GM18873 (cell line): ENCODE data around the gene CTNNA1.
"Not testable (repeated sequence)": the region's sequence is repeated elsewhere in the genome, so short reads cannot be mapped to it uniquely, and the experiment has no call there.

Source experiments
- ATAC-seq: cut with Tn5 transposase; IDR thresholded peaks from one replicate; pipeline ENCODE4 v1.9.1; 2021; ENCODE audit warnings: mild to moderate bottlenecking, moderate library complexity, moderate number of reproducible peaks; ENCODE audit not compliant: unreplicated experiment, low FRiP score

Gene CTNNA1

DNA sequence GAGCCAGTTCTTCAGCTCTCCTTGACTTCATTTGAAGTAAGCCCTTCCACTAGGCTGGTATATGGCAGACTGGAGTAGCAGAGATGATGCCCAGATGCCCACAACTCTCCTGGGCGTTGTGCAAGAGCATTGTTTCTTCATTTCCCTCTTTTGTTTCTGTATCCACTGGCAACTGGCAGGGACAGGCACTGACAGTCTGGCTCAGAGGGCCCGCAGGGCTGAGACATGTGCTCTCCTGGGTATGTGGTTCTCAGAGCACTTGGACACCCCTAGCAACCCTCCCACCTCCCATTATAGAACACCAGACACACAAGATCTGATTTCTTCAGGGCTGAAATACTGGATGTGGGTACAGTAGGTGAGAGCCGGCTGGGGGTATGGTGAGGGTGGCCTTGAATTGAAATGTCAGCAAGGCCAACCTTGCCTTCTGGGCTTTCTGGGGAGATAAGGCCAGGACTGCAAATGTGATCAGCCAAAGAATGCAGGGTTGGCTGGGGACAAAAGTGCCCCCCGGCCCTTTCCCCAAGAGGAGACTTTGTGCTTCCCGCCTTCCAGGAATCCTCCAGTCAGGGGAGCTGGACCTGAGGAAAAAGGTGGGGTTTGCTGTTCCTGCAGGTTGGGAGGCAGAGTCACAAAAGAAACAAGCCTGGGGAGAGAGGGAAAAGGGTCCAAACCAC is 28.6 kb upstream of the CTNNA1 start:
- ATAC-seq = no peak

DNA sequence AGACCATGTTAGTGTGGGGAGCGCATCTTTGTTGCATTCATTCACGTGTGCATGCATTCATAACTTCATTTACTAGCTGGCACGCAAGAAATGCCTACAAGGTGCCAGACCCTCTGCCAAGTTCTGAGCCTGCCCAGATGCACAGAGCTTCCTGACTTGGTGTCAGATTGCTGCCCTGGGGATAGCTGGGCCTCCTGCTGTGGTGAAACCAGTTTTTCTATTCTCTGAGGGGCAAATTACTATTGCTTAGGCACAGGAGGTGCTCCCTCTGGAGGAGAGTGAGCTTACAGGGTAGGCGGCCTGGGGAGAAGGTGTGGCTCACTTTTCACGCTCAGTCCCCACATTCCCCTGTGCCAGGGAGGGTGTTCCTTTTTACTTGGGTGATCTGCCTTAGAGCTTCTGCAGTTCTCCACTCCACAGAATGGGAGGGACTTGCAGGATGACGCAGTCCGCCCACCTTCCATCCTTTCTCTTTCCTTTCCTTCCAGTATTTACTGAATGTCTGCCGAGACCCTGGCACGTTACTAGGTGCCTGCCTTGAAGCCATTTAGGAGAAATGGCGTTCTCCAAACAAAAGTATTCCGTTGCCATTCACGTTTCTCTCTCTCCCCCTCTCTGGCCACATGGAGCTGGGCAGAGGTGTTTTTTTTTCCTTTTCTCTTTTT is 27.9 kb upstream of the CTNNA1 start:
- ATAC-seq = no peak

DNA sequence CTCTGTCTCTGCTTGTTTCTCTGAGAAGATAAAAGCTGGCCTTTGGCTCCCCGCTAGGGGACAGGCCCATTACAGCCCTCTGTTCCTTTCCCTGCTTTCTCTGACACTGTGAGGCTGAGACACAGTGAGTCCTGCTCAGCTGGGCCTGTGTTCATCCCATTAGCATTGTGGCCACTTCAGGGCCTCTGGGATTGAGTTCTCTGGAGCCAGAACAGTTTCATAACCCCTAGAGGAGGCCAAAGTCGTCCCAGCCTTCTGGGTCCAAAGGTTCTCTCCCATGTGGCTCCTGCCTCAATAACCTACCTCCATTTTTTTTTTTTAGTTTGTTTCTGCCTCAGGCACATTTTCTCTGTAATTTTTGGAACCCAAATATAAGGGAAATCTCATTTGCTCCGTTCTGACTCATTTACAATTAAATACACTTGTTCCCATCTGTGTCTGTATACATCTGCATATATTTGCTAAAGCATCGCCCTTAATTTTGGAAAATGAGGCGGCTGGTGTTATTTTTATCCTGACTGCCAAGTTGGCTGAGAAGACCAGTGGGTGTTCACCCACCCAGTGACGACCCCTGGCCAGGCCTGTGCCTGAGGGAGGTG is 27.3 kb upstream of the CTNNA1 start:
- no peak for ATAC-seq

GRCh38 chr5:138726848-138727247 is 26.4 kb upstream of the CTNNA1 start:
- ATAC-seq = no peak

- not testable (repeated sequence) for ATAC-seq
Measured at GRCh38 chr5:138730496-138730895, 22.7 kb upstream of the CTNNA1 start.

- no peak for ATAC-seq
Measured at GRCh38 chr5:138732466-138732865, 20.8 kb upstream of the CTNNA1 start.

DNA sequence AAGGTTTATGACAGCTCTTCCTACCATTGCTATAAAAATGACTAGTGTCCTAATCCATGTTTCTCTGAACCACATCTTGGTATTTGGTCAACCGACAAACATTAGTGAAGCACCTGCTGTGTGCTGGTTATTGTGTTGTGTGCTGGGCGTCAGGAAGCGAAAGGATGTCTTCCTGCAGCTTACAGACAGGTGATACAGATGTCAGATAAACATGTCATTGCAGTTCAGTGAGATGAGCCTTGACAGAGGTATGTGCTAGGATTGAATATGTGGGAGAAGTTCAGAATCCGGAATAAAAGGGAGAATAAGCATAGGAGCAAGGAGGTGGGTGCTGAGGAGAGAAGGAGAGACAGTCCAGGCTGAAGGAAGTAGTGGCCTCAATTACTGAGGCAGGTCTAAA is 20.3 kb upstream of the CTNNA1 start:
- no peak for ATAC-seq

DNA sequence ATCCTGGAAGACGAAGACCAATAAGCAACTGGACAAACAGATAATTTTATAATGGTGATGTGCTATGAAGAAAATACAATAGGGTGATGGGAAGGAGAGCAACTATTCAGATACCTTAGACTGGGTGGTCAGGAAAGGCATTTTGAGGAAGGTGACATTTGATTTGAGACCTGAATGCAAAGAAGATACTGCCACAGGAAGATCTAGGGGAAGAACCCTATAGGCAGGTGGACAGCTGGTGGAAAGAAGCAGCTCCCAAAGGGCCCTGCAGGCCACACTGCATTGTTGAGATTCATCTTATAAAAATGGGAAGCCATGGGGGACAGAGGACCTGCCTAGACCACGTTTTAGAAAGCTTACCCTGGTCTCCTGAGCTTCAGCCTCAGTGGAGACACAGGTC is 19.7 kb upstream of the CTNNA1 start:
- ATAC-seq = no peak

DNA sequence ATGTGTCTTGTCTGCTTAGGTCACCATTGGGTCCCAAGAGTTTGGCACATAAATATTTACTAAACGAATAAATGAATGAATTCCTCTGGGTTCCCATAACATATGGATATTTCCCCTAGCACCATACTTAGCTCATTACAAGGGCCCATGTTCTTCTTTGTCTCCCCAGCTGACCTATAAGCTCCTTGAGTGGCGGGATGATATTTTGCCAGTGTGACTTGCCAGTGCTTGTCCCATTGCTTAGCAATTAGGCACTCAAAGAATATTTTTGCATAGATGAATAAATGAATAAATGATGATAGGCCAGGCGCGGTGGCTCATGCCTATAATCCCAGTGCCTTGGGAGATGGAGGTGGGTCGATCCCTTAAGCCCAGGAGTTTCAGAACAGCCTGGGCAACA is 16.9 kb upstream of the CTNNA1 start:
- ATAC-seq = no peak

DNA sequence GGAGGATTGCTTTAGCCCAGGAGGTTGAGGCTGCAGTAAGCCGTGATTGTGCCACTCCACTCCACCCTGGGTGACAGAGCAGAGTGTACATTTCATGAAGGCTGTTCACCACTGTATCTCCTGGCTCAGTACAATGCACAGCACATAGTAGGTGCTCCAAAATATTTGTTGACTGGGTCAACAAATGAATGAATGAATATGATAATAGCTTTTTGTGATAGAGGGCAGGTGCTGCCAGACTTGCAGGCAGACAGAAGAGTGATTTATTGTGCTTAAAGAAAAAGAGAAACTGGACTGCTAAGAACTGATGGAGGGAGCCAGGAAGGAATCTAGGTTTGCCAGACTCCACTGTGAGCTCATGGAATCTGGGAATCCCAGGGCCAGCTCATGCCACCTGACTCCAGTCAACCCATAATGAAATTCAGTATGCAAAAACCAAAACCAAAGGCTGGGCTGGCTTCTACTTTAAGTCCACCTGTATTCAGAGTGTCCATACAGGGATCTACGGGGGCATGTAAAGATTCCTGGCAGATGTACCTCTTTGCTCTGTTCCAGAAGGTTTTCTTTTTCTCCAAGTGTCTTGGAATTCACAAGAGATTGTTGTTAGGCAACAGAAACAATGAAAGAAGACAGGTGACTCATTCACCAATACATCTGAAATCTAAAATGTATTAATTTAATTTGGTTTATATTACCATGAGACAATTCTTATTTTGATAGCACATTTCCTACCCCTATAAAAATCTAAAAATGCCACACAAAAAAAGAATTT is 15.5 kb upstream of the CTNNA1 start:
- no peak for ATAC-seq

DNA sequence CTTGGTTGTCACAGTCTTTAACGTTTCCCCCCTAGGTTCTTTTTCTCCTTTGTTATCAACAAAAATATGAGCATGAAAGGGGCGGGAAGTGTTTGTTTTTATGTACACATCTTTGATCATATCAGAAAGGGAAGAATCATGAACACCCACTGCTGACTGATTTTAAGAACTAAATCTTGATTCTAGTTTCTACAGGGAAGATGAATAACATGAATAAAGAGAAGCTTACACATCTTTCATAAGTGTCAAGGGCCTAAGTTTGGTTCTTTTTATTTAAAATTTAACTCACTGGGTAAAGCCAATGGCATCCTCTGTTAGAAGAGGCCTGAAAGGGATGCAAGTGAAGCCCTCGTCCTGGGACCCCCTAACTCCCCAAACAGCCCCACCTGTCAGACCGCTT is 14.8 kb upstream of the CTNNA1 start:
- ATAC-seq = no peak

DNA sequence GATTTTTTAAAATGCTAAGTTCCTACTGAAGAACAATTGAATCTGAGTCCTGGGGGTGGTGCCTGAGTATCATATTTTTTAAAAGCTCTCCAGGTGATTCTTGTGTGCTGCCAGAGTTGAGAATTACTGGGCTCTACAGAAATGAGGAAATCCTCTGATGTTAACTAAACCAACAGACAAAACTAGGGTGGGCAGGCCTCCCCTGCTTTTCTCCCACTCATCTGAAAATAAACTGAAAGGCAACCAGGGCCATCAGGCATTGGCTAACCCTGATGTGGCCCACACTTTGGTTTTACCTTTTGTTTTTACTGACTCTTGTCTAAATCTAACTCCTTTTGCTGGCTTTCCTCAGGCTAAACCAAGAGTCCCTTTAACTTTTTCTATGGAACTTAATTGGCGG is 13.3 kb upstream of the CTNNA1 start:
- no peak for ATAC-seq

- no peak for ATAC-seq
Measured at GRCh38 chr5:138743484-138743883, 9.7 kb upstream of the CTNNA1 start.

GRCh38 chr5:138745268-138745667 is 8.0 kb upstream of the CTNNA1 start:
- ATAC-seq = no peak

GRCh38 chr5:138748630-138749081 is 4.6 kb upstream of the CTNNA1 start:
- no peak for ATAC-seq

DNA sequence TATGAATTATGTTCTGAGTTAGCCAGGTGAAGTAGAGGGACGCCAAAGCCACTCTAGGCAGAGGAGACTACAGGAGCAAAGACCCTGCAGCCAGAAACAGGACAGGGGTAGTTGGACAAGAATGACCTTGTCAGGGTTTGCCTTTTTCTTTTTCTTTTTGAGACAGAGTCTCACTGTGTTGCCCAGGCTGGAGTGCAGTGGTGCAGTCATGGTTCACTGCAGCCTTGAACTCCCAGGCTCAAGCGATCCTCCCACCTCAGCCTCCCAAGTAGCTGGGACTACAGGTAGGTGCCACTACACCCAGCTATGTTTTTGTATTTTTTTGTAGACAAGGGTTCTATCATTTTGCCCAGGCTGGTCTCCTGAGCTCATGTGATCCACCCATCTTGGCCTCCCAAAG is 1.9 kb upstream of the CTNNA1 start:
- not testable (repeated sequence) for ATAC-seq

DNA sequence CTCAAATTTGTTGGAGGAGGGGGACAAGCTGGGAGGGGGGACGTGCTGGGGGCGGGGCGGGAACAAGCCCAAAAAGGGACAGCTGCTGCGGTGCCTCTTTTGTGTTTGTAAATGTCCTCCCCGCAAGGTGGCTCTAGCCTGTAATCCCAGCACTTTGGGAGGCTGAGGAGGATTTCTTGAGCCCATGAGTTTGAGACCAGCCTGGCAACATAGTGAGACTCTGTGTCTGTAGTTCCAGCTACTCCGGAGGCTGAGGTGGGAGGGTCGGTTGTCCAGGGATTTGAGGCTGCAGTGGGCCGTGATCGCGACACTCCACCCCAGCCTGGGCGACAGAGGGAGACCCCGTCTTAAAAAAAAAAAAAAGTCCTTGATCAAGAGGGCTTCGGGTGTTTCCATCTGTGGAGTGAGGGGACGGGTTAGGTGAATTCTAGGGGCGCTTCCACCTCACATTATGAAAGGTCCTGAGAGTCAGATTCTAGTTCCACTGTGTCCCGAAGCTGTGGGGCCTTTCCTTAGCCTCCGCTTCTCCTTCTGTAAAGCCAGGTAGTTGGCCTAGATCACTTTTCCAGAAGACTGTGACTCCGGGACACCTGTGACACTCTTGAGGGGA is 779 bp upstream of the CTNNA1 start:
- ATAC-seq = no peak

GRCh38 chr5:138753794-138754698 is 821 bp downstream of the CTNNA1 start:
- no peak for ATAC-seq

DNA sequence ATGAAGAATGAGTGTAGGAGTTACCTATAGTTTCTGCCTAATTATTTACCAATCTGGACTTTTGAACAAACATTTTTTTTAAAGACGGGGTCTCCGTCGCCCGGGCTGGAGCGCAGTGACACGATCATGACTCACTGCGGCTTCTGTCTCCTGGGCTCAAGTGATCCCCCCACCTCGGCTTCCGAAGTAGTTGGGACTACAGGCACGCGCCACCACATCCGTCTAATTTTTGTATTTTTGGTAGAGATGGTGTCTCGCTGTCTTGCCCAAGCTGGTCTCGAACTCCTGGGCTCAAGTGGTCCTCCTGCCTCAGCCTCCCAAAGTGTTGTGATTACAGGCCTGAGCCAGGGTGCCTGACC is 1.5 kb downstream of the CTNNA1 start:
- ATAC-seq = no peak
